ENCODE measurements around the gene DOCK8. TPM values are rescaled to one million over a fixed set of nuclear protein-coding genes. Genes with fewer than 3 reads are reported as not detected.

DOCK8 gene
- polyA plus RNA-seq, 1 donor (not counting 4 experiments of a cell fraction or from before 2014, with no cell fraction given) = 1.5 TPM

- peak overlapping the region; percentile 61 for H3K9ac ChIP-seq (ENCODE audit: control insufficient read depth, extremely low read depth, insufficient read depth, low read length)
- no peaks in the 10 kb centered on the region for H3K9me1 ChIP-seq (ENCODE audit: control insufficient read depth, extremely low read depth, insufficient read depth, low read length)
- H4K20me1 ChIP-seq (ENCODE audit: control insufficient read depth, extremely low read depth, insufficient read depth, low read length) = no peaks in the 10 kb centered on the region
- H3K4me2 ChIP-seq (ENCODE audit: control insufficient read depth, extremely low read depth, insufficient read depth, low read depth, low read length) = peak overlapping the region; percentile 86
- no peaks in the 10 kb centered on the region for H3K9me3 ChIP-seq (ENCODE audit: control insufficient read depth, low read depth, low read length)
- H3K36me3 ChIP-seq (ENCODE audit: control insufficient read depth in 2 of 2, extremely low read depth in 1 of 2, insufficient read depth in 2 of 2, low read length in 2 of 2) = no peaks in the 10 kb centered on the region
- TF ChIP-seq EZH2 (IDR thresholded peaks at IDR 0.05; ENCODE audit: low read length) (no peak), CTCF (optimal IDR thresholded peaks at IDR 0.05 in 1 of 3, IDR thresholded peaks at IDR 0.05 in 1 of 3, conservative IDR thresholded peaks at IDR 0.05 in 1 of 3; ENCODE audit: extremely low read depth in 1 of 3, insufficient read depth in 2 of 3, low read length in 3 of 3) (no peak)
- DNase-seq (ENCODE audit: low read depth, low spot score) = no peak
- H3K27me3 ChIP-seq (ENCODE audit: control insufficient read depth, extremely low read depth, insufficient read depth, low read length) = no peaks in the 10 kb centered on the region
- peaks cover 12% of the 10 kb centered on the region for H3K4me1 ChIP-seq (ENCODE audit: control insufficient read depth, extremely low read depth, insufficient read depth, low read length)
- H3K79me2 ChIP-seq (ENCODE audit: control insufficient read depth, insufficient read depth, low read length) = no peaks in the 10 kb centered on the region
- peak overlapping the region; percentile 8 to 67 (median 66) for H3K4me3 ChIP-seq (ENCODE audit: control insufficient read depth in 2 of 3, extremely low read depth in 1 of 3, insufficient read depth in 2 of 3, low read depth in 1 of 3, low read length in 3 of 3)
- peak overlapping the region; percentile 84 for H2AFZ ChIP-seq (ENCODE audit: control insufficient read depth, low read length)
- dilution Hi-C loops (cut with MboI; ENCODE audit: extremely low pct_ligation_motif_present, low sequenced_read_pairs) = no loop called here
- peak overlapping the region; percentile 68 for H3K27ac ChIP-seq (ENCODE audit: control insufficient read depth, insufficient read depth, low read length)
- no peak for FAIRE-seq
Observed at GRCh38 chr9:304106-304505, 89.4 kb downstream of the DOCK8 start.

DNA sequence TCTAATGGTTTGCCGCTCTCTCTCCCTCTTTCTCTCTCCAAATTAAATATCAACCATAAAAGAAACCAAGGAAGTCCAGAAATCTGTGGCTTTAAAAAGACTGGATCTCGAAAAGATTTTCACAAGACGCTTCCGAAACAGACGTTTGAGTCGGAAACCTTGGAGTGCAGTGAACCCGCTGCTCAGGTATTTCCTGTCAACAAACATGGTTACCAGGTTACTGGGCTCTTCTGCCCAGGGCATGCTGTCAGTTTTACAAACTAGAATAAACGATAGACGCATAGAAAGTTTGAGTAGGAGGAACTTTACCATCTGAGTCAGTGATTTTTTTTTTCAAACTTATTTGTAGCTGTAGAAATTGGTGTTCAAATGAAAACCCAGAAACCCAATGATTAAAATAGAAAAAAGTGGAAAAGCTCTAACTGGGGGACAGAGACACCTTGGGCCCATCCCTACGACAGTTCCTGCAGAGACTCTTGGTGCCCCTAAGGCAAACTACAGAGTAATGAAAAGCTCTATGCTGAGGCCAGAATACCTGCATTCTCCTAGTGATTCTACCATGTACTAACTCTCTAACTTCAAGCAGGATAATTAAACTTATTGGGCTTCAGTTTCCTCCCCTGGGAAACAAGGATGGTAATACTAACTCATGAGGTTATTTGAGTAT lies 90.0 kb downstream of the DOCK8 start:
- Histone ChIP-seq H3K36me3 (ENCODE audit: control insufficient read depth in 2 of 2, extremely low read depth in 1 of 2, insufficient read depth in 2 of 2, low read length in 2 of 2) (no peaks in the 10 kb centered on the region), H3K79me2 (ENCODE audit: control insufficient read depth, insufficient read depth, low read length) (no peaks in the 10 kb centered on the region), H4K20me1 (ENCODE audit: control insufficient read depth, extremely low read depth, insufficient read depth, low read length) (no peaks in the 10 kb centered on the region), H3K9ac (ENCODE audit: control insufficient read depth, extremely low read depth, insufficient read depth, low read length) (peak overlapping the region; percentile 61), H3K4me2 (ENCODE audit: control insufficient read depth, extremely low read depth, insufficient read depth, low read depth, low read length) (peak overlapping the region; percentile 86), H2AFZ (ENCODE audit: control insufficient read depth, low read length) (peak overlapping the region; percentile 84), H3K4me1 (ENCODE audit: control insufficient read depth, extremely low read depth, insufficient read depth, low read length) (peaks cover 12% of the 10 kb centered on the region), H3K9me3 (ENCODE audit: control insufficient read depth, low read depth, low read length) (no peaks in the 10 kb centered on the region), H3K9me1 (ENCODE audit: control insufficient read depth, extremely low read depth, insufficient read depth, low read length) (no peaks in the 10 kb centered on the region), H3K27ac (ENCODE audit: control insufficient read depth, insufficient read depth, low read length) (peak overlapping the region; percentile 68), H3K4me3 (ENCODE audit: control insufficient read depth in 2 of 3, extremely low read depth in 1 of 3, insufficient read depth in 2 of 3, low read depth in 1 of 3, low read length in 3 of 3) (peak overlapping the region; percentile 8 to 67 (median 66)), H3K27me3 (ENCODE audit: control insufficient read depth, extremely low read depth, insufficient read depth, low read length) (no peaks in the 10 kb centered on the region)
- FAIRE-seq (peak; percentile 83), DNase-seq (ENCODE audit: low read depth, low spot score) (no peak)
- TF ChIP-seq CTCF (optimal IDR thresholded peaks at IDR 0.05 in 1 of 3, IDR thresholded peaks at IDR 0.05 in 1 of 3, conservative IDR thresholded peaks at IDR 0.05 in 1 of 3; ENCODE audit: extremely low read depth in 1 of 3, insufficient read depth in 2 of 3, low read length in 3 of 3) (no peak), EZH2 (IDR thresholded peaks at IDR 0.05; ENCODE audit: low read length) (no peak)
- dilution Hi-C loops (cut with MboI; ENCODE audit: extremely low pct_ligation_motif_present, low sequenced_read_pairs) = no loop called here
